HG02970 (cell line): Measurements from ENCODE around the gene MPND.

Experiments
- ATAC-seq: cut with Tn5 transposase; IDR thresholded peaks from one replicate; pipeline ENCODE4 v1.9.1; 2021; ENCODE audit warnings: mild to moderate bottlenecking, moderate library complexity, moderate number of reproducible peaks; ENCODE audit not compliant: unreplicated experiment, low FRiP score

MPND gene

GRCh38 chr19:4375164-4376027 is 32.0 kb downstream of the MPND start:
- ATAC-seq, result no peak

- ATAC-seq, result no peak
These were observed 32.8 kb downstream of the MPND start for GRCh38 chr19:4376028-4376670.

- no peak for ATAC-seq
These were observed 33.3 kb downstream of the MPND start for GRCh38 chr19:4376671-4376990.

GRCh38 chr19:4376991-4377781 is 33.8 kb downstream of the MPND start:
- ATAC-seq, result no peak

- ATAC-seq, result no peak
These were observed 35.5 kb downstream of the MPND start for GRCh38 chr19:4378886-4379285.

GRCh38 chr19:4379383-4380253 is 36.3 kb downstream of the MPND start:
- no peak for ATAC-seq

GRCh38 chr19:4380254-4380727 is 36.9 kb downstream of the MPND start:
- ATAC-seq, result no peak

GRCh38 chr19:4385291-4386040 is 42.1 kb downstream of the MPND start:
- no peak for ATAC-seq

GRCh38 chr19:4386041-4386782 is 42.9 kb downstream of the MPND start:
- no peak for ATAC-seq

GRCh38 chr19:4388337-4389063 is 45.1 kb downstream of the MPND start:
- no peak for ATAC-seq

- ATAC-seq, result no peak
These were observed 45.7 kb downstream of the MPND start for GRCh38 chr19:4389064-4389375.

- no peak for ATAC-seq
These were observed 46.2 kb downstream of the MPND start for GRCh38 chr19:4389511-4390016.

GRCh38 chr19:4390017-4390566 is 46.7 kb downstream of the MPND start:
- no peak for ATAC-seq

- ATAC-seq, result no peak
These were observed 47.4 kb downstream of the MPND start for GRCh38 chr19:4390567-4391305.

- ATAC-seq, result no peak
These were observed 47.9 kb downstream of the MPND start for GRCh38 chr19:4391306-4391693.

- no peak for ATAC-seq
These were observed 48.5 kb downstream of the MPND start for GRCh38 chr19:4391701-4392483.
